Measurements from ENCODE around the gene XXYLT1. TPM values are rescaled to one million over a fixed set of nuclear protein-coding genes. Genes with fewer than 3 reads are reported as not detected.
A peak's percentile ranks its signal among the peaks of the same experiment; 100 is the strongest.

The XXYLT1 gene
- total and polyA plus RNA-seq, 10 of the 15 experiments (the other 5 are each of a cell fraction or from before 2014, with no cell fraction given), result 1.2 to 14.2 (median 9.3) TPM

GRCh38 chr3:195117978-195118581 is 152.9 kb downstream of the XXYLT1 start:
- H3K36me3 ChIP-seq (ENCODE audit: control insufficient read depth in 2 of 2, insufficient read depth in 2 of 2, low read length in 1 of 2), result 0 out of 4 replicates have a peak, but pooled peaks cover 0 to 2% of the 10 kb centered on the region in 2 experiments
- intact Hi-C loops (cut with micrococcal nuclease; ENCODE audit: unreplicated experiment) (no loop called here), in situ Hi-C loops (cut with MboI) (no loop called here)
- H3K27ac ChIP-seq (ENCODE audit: control insufficient read depth, insufficient read depth), result no peak overlapping the region
- H3K4me1 ChIP-seq (ENCODE audit: control insufficient read depth, insufficient read depth, low read length), result no peaks in the 10 kb centered on the region
- no peaks in the 10 kb centered on the region for H4K20me1 ChIP-seq (ENCODE audit: control insufficient read depth, insufficient read depth)
- whole genome bisulfite sequencing (ENCODE audit: insufficient coverage, insufficient replicate concordance, low lambda C conversion rate, missing lambda C conversion rate), result 60% methylated on average over 10 of the region's 10 CpGs
- no peak overlapping the region for H3K4me3 ChIP-seq
- ATAC-seq, result peak; percentile 66
- no peaks in the 10 kb centered on the region for H3K9me3 ChIP-seq (replicated peaks; ENCODE audit: control insufficient read depth, insufficient read depth, low read length)
- ChIA-PET RAD21 (ENCODE audit: unreplicated experiment) (no interaction called here), POLR2A (interaction anchor here (0.6 kb wide), 1 partner anchor 133 kb away, joined by 3 read pairs; no protein-coding TSS in a partner anchor), SMC1A (ENCODE audit: uncharacterized antibody, unreplicated experiment) (interaction anchor here (1.5 kb wide), 1 partner anchor 62 kb away, joined by 3 read pairs; no protein-coding TSS in a partner anchor), CTCF (interaction anchor here (0.6 to 2.4 kb wide), 5 partner anchors 11 to 435 kb away, joined by 3 to 8 read pairs (median 3); no protein-coding TSS in a partner anchor)
- no peak overlapping the region for H3K4me2 ChIP-seq (ENCODE audit: control insufficient read depth, insufficient read depth)
- H2AFZ ChIP-seq (ENCODE audit: control insufficient read depth, low read depth, low read length), result no peak overlapping the region
- no peak for TF ChIP-seq ZBED1 (IDR thresholded peaks at IDR 0.05; ENCODE audit: borderline replicate concordance)
- TF ChIP-seq SRF (IDR thresholded peaks at IDR 0.05; ENCODE audit: low read depth in 2 of 2, low read length in 2 of 2), result no peak
- peak in 1 of 3 experiments; percentile 18; a peak in 1 of 6 replicates for TF ChIP-seq CTCF (IDR thresholded peaks at IDR 0.05 in 2 of 3, conservative IDR thresholded peaks at IDR 0.05 in 1 of 3; ENCODE audit: control insufficient read depth in 2 of 3, extremely low read depth in 1 of 3, insufficient read depth in 1 of 3, low read depth in 3 of 3, low read length in 3 of 3)
- TF ChIP-seq MTA3 (IDR thresholded peaks at IDR 0.05; ENCODE audit: borderline replicate concordance, low read length), result no peak
- no peak for TF ChIP-seq ZSCAN29 (IDR thresholded peaks at IDR 0.05)
- H3K27me3 ChIP-seq (replicated peaks in 1 of 2; ENCODE audit: control insufficient read depth in 2 of 2, insufficient read depth in 2 of 2, low read length in 1 of 2), result no peaks in the 10 kb centered on the region
- no peak for FAIRE-seq
- H3K79me2 ChIP-seq (ENCODE audit: control insufficient read depth, insufficient read depth, low read length), result no peaks in the 10 kb centered on the region
- BruUV-seq (replicated peaks), result no TSS peak
- no peak overlapping the region for H3K9ac ChIP-seq (ENCODE audit: control insufficient read depth, insufficient read depth, low read length)
- DNase-seq (ENCODE audit: low read depth, low spot score), result no peak
